HepG2 (cell line): Measurements from ENCODE around the gene SNX30.

Source experiments
- CREM ChIP-seq, 2 experiments: sonication (generic) in 1 of 2; formaldehyde crosslinking in 1 of 2; IDR thresholded peaks; 2 replicates each; pipeline versions ENCODE4 v1.4.0 to v1.6.1; 2016 to 2020; ENCODE audit warnings: antibody characterized with exemption in 1 of 2, mild to moderate bottlenecking in 1 of 2, missing genetic modification reagents in 1 of 2
- NFKB2 ChIP-seq: sonication (generic); formaldehyde crosslinking; IDR thresholded peaks from 2 replicates; pipeline ENCODE4 v1.4.0; 2020; ENCODE audit warnings: missing genetic modification reagents, borderline replicate concordance
- PBX3 ChIP-seq: sonication (generic); formaldehyde crosslinking; IDR thresholded peaks from 2 replicates; pipeline ENCODE4 v1.8.1; 2023; ENCODE audit warnings: missing genetic modification reagents, inconsistent platforms, borderline replicate concordance
- RELA ChIP-seq: sonication (generic); formaldehyde crosslinking; IDR thresholded peaks from 2 replicates; pipeline ENCODE4 v1.4.0; 2020; ENCODE audit warnings: missing genetic modification reagents
- SNRNP70 ChIP-seq: fragments of 200-400 bp; formaldehyde crosslinking; IDR thresholded peaks from 2 replicates; pipeline ENCODE4 v1.6.1; 2017; ENCODE audit warnings: mild to moderate bottlenecking, low read depth, low read length, moderate library complexity
- ZC3H13 ChIP-seq: sonication (generic); formaldehyde crosslinking; IDR thresholded peaks from 2 replicates; pipeline ENCODE4 v1.8.1; 2023; ENCODE audit warnings: mild to moderate bottlenecking, missing genetic modification reagents, moderate library complexity
- ZNF670 ChIP-seq: sonication (generic); formaldehyde crosslinking; IDR thresholded peaks from 2 replicates; pipeline ENCODE4 v1.8.0; 2022; ENCODE audit warnings: mild to moderate bottlenecking, missing genetic modification reagents, borderline replicate concordance
- ZNF766 ChIP-seq: sonication (generic); formaldehyde crosslinking; IDR thresholded peaks from 2 replicates; pipeline ENCODE4 v1.5.0; 2020; ENCODE audit warnings: missing genetic modification reagents, borderline replicate concordance
- ZNF788 ChIP-seq: sonication (generic); formaldehyde crosslinking; IDR thresholded peaks from 2 replicates; pipeline ENCODE4 v1.5.0; 2020; ENCODE audit warnings: mild to moderate bottlenecking, missing genetic modification reagents, borderline replicate concordance
- TF ChIP-seq, protein P1 (sequence below): IDR thresholded peaks from 2 replicates; pipeline ENCODE4 v1.6.1; 2016
- TF ChIP-seq, protein P2 (sequence below): sonication (generic); formaldehyde crosslinking; IDR thresholded peaks from 2 replicates; pipeline ENCODE4 v1.5.0; 2020; ENCODE audit warnings: mild to moderate bottlenecking, missing genetic modification reagents, moderate library complexity

DNA sequence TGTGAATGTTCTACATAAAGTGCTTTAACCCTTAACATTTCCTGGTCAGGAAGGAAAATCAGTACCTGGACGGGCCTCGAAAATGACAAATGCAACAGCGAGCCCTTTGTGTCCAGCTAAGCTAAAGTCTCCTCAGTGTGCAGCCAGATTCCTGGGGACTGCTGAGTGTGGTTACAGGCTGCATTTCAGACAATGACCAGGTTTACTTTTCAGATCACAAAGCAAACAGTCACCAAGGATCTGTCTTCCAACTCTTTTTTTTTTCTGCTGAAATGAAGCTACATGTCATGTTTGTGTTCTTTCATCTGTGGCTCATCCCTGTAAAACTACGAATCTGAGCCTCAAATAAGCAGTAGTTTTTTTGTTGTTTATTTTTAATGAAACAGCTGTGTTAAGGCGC lies 119.4 kb downstream of the SNX30 start:
- TF ChIP-seq, protein P1, sequence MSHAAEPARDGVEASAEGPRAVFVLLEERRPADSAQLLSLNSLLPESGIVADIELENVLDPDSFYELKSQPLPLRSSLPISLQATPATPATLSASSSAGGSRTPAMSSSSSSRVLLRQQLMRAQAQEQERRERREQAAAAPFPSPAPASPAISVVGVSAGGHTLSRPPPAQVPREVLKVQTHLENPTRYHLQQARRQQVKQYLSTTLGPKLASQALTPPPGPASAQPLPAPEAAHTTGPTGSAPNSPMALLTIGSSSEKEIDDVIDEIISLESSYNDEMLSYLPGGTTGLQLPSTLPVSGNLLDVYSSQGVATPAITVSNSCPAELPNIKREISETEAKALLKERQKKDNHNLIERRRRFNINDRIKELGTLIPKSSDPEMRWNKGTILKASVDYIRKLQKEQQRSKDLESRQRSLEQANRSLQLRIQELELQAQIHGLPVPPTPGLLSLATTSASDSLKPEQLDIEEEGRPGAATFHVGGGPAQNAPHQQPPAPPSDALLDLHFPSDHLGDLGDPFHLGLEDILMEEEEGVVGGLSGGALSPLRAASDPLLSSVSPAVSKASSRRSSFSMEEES (CRISPR knock-in tag): no peak
- TF ChIP-seq RELA (CRISPR knock-in tag): no peak
- no peak for TF ChIP-seq PBX3
- no peak for TF ChIP-seq ZNF788 (CRISPR knock-in tag)
- TF ChIP-seq NFKB2 (CRISPR knock-in tag): no peak
- no peak for TF ChIP-seq ZNF670
- TF ChIP-seq ZC3H13 (CRISPR knock-in tag): no peak
- no peak for TF ChIP-seq SNRNP70
- TF ChIP-seq, protein P2, sequence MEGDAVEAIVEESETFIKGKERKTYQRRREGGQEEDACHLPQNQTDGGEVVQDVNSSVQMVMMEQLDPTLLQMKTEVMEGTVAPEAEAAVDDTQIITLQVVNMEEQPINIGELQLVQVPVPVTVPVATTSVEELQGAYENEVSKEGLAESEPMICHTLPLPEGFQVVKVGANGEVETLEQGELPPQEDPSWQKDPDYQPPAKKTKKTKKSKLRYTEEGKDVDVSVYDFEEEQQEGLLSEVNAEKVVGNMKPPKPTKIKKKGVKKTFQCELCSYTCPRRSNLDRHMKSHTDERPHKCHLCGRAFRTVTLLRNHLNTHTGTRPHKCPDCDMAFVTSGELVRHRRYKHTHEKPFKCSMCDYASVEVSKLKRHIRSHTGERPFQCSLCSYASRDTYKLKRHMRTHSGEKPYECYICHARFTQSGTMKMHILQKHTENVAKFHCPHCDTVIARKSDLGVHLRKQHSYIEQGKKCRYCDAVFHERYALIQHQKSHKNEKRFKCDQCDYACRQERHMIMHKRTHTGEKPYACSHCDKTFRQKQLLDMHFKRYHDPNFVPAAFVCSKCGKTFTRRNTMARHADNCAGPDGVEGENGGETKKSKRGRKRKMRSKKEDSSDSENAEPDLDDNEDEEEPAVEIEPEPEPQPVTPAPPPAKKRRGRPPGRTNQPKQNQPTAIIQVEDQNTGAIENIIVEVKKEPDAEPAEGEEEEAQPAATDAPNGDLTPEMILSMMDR (CRISPR knock-in tag): no peak
- no peak for TF ChIP-seq CREM (IDR thresholded peaks at IDR 0.05)
- no peak for TF ChIP-seq CREM (CRISPR knock-in tag; IDR thresholded peaks at IDR 0.05)
- TF ChIP-seq ZNF766: no peak
